Measurements from ENCODE around the gene MBNL2.

MBNL2 gene

GRCh38 chr13:97423300-97424045, 201.3 kb downstream of the MBNL2 start:
- DNase-seq (ENCODE audit: low read depth): no peak

- no peak for DNase-seq (ENCODE audit: low read depth)
These were observed 203.5 kb downstream of the MBNL2 start for GRCh38 chr13:97425590-97425989.

- no peak for DNase-seq (ENCODE audit: low read depth)
These were observed 204.6 kb downstream of the MBNL2 start for GRCh38 chr13:97426695-97427094.

GRCh38 chr13:97429681-97430081, 207.5 kb downstream of the MBNL2 start:
- no peak for DNase-seq (ENCODE audit: low read depth)

- no peak for DNase-seq (ENCODE audit: low read depth)
These were observed 208.2 kb downstream of the MBNL2 start for GRCh38 chr13:97430296-97430695.

- no peak for DNase-seq (ENCODE audit: low read depth)
These were observed 209.1 kb downstream of the MBNL2 start for GRCh38 chr13:97431171-97431764.

- DNase-seq (ENCODE audit: low read depth): no peak
These were observed 210.2 kb downstream of the MBNL2 start for GRCh38 chr13:97432232-97432916.

- peak; percentile 97 for DNase-seq (ENCODE audit: low read depth)
These were observed 211.0 kb downstream of the MBNL2 start for GRCh38 chr13:97432917-97433726.

- peak; percentile 83 for DNase-seq (ENCODE audit: low read depth)
These were observed 211.7 kb downstream of the MBNL2 start, which contains the start of gene RAP2A for GRCh38 chr13:97433727-97434396. RAP2A (plus strand) TSS chr13:97434169; CDS start chr13:97434471, 302 bp downstream.

GRCh38 chr13:97434397-97435201, 212.5 kb downstream of the MBNL2 start:
- peak; percentile 12 for DNase-seq (ENCODE audit: low read depth)

- DNase-seq (ENCODE audit: low read depth): no peak
These were observed 213.2 kb downstream of the MBNL2 start for GRCh38 chr13:97435323-97435722.

GRCh38 chr13:97435794-97436193, 213.7 kb downstream of the MBNL2 start:
- DNase-seq (ENCODE audit: low read depth): no peak

- no peak for DNase-seq (ENCODE audit: low read depth)
These were observed 214.7 kb downstream of the MBNL2 start for GRCh38 chr13:97436845-97437244.

GRCh38 chr13:97437729-97438128, 215.6 kb downstream of the MBNL2 start:
- no peak for DNase-seq (ENCODE audit: low read depth)

- no peak for DNase-seq (ENCODE audit: low read depth)
These were observed 216.9 kb downstream of the MBNL2 start for GRCh38 chr13:97438856-97439595.

- no peak for DNase-seq (ENCODE audit: low read depth)
These were observed 218.6 kb downstream of the MBNL2 start for GRCh38 chr13:97440598-97441170.

GRCh38 chr13:97441368-97441767, 219.2 kb downstream of the MBNL2 start:
- no peak for DNase-seq (ENCODE audit: low read depth)
